Esophagus squamous epithelium (tissue), 4 donors: ENCODE results near the gene POC1B.

Experiments used
- CTCF ChIP-seq, 6 experiments: fragments of 450-650 bp in 4 of 6; fragments of 200-600 bp in 2 of 6; sonication (generic) in 2 of 6; IDR thresholded peaks; one replicate each; pipeline ENCODE4 v1.5.1; 2016 to 2019; ENCODE audit warnings: antibody characterized with exemption in 6 of 6, mild to moderate bottlenecking in 4 of 6, moderate library complexity in 4 of 6
- POLR2A ChIP-seq, 4 donors: fragments of 450-650 bp; IDR thresholded peaks; one replicate each; pipeline ENCODE4 v1.6.1; 2017; ENCODE audit warnings: antibody characterized with exemption in 4 of 4, mild to moderate bottlenecking in 4 of 4, moderate library complexity in 3 of 4

DNA sequence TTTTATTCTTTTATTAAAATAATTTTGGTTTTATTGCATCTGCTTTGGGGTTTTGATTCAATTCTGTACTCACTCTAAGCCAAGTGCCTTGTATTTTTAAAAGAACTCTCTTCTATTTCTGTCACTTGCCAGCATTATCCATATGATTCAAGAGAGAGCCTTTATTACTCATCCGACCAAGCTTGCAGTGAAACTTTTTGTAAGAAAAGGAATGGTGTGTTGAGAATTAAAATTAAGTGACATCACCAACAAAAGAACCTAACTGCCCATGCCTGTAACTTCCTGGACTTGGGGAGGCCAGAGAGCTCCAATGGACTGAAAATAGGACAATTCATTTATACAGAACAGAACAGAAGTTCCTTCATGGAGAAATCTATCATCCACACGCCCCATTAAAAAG, 53.3 kb downstream of the POC1B start:
- TF ChIP-seq CTCF (IDR thresholded peaks at IDR 0.05) (no peak), POLR2A (IDR thresholded peaks at IDR 0.05) (no peak)
